Natural killer cell treated with Interleukin-12 subunit alpha and Interleukin-12 subunit beta and Interleukin-15 and Interleukin-18, amount 100 ng/mL, for 72 hours (primary cell): Measurements from ENCODE around the gene CHST11. TPM values are rescaled to one million over a fixed set of nuclear protein-coding genes. Genes with fewer than 3 reads are reported as not detected.

Experiments
- ATAC-seq, 2 donors: fragments of 150-1000 bp; cut with Tn5 transposase in 1 of 2; sonication (Bioruptor Pico), chemical (Tn5 transposase) in 1 of 2; 2 replicates each; pipeline ENCODE4 v1.10.0; 2021
- DNase-seq: peaks from one replicate; pipeline ENCODE4 v3.0.0; 2022; ENCODE audit warnings: low spot score
- H3K27ac Mint-ChIP-seq, 2 donors: 1 replicate in 1 of 2; 2 replicates in 1 of 2; pipeline ENCODE4 v1.8.0; 2022; ENCODE audit warnings: mixed read lengths in 2 of 2, mild to moderate bottlenecking in 1 of 2, moderate library complexity in 1 of 2
- H3K27me3 Mint-ChIP-seq, 2 donors: 1 replicate in 1 of 2; 2 replicates in 1 of 2; pipeline ENCODE4 v1.8.0; 2022; ENCODE audit warnings: mixed read lengths in 2 of 2
- H3K36me3 Mint-ChIP-seq: one replicate; pipeline ENCODE4 v1.8.0; 2022; ENCODE audit warnings: mixed read lengths
- H3K4me1 Mint-ChIP-seq, 2 donors: 1 replicate in 1 of 2; 2 replicates in 1 of 2; pipeline ENCODE4 v1.8.0; 2022; ENCODE audit warnings: low read depth in 2 of 2, mixed read lengths in 2 of 2, mild to moderate bottlenecking in 1 of 2
- H3K4me3 Mint-ChIP-seq: one replicate; pipeline ENCODE4 v1.8.0; 2022; ENCODE audit warnings: mixed read lengths
- H3K9me3 Mint-ChIP-seq: 2 replicates; pipeline ENCODE4 v1.8.0; 2022; ENCODE audit warnings: mixed read lengths
- total RNA-seq, 2 donors: library from RNA; stranded (reverse); gene quantifications; one replicate each; pipeline ENCODE4 v1.2.3, GENCODE V29; 2022

CHST11 gene
- total RNA-seq, 2 donors from 2014 or later = 195 to 374 TPM

DNA sequence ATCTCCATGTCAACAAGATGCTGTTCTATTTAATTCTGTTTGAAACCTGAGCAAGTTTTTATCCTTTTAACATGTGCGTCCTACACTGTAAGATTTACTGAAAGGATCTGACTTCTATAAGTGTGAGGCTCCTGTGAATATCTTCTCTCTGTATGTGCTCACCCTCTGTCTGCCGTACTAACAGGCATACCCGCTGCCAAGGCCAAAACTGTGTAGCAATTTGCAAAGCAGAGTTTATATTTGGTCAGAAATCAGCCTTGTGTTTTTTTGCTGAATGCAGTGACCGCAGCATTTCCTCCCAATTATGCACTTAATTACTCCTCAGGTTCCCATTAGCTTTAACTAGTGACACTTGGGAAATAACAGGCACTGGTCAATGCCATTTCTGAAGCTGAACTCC, 12.3 kb downstream of the CHST11 start:
- Mint-ChIP-seq H3K36me3 (peaks cover 28% of the 10 kb centered on the region), H3K27ac (peak overlapping the region; percentile 86 to 90), H3K4me3 (peak overlapping the region; percentile 62), H3K27me3 (no peaks in the 10 kb centered on the region), H3K9me3 (peaks cover 10% of the 10 kb centered on the region), H3K4me1 (peaks cover 83 to 92% of the 10 kb centered on the region in 2 donors)
- no peak for DNase-seq
- no peak for ATAC-seq

DNA sequence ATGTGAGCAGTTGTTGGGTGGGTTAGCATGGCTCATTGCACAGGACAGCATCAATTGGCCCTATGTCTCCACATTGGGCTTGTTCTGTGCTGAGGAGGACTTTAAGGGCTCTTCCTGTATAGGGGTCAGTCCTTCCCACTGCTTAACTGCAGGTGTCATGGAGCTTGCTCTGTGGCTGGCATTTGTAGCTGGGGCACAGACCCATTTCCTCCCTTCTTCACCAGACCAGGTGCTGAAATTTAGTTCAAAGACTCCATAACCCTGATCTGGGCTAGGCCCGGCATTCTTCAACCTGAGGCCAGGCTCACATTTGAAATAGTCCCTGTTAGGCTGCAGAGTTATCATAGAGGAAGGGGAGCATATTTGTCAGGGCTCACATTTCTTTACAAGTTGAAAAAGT, 12.8 kb downstream of the CHST11 start:
- DNase-seq (no peak), ATAC-seq (no peak)
- Mint-ChIP-seq H3K9me3 (peaks cover 10% of the 10 kb centered on the region), H3K27ac (peak overlapping the region; percentile 86 to 90), H3K4me1 (peaks cover 80 to 92% of the 10 kb centered on the region in 2 donors), H3K36me3 (peaks cover 28% of the 10 kb centered on the region), H3K4me3 (peak overlapping the region; percentile 62), H3K27me3 (no peaks in the 10 kb centered on the region)

DNA sequence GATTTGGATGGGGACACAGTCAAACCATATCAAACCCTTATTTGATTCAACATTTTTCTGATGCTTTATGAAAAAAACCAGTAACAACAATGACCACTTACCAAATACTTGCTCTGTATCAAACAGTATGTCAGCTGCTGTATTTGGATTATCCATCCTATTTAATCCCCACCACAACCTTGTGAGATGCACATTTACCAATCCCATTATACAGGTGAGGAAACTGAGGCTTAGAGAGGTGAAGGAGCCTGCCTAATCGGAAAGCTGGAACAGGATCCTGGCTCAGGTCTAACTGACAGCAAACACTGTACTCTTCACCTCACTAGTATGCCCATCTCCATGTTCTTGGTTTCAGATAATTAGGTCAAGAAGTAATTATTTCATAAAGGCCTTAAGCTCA, 13.8 kb downstream of the CHST11 start:
- Mint-ChIP-seq H3K27ac (peak overlapping the region; percentile 86 to 90), H3K4me1 (peaks cover 77 to 91% of the 10 kb centered on the region in 2 donors), H3K27me3 (no peaks in the 10 kb centered on the region), H3K9me3 (peaks cover 10% of the 10 kb centered on the region), H3K4me3 (peak overlapping the region; percentile 62), H3K36me3 (peaks cover 28% of the 10 kb centered on the region)
- no peak for DNase-seq
- ATAC-seq = no peak

DNA sequence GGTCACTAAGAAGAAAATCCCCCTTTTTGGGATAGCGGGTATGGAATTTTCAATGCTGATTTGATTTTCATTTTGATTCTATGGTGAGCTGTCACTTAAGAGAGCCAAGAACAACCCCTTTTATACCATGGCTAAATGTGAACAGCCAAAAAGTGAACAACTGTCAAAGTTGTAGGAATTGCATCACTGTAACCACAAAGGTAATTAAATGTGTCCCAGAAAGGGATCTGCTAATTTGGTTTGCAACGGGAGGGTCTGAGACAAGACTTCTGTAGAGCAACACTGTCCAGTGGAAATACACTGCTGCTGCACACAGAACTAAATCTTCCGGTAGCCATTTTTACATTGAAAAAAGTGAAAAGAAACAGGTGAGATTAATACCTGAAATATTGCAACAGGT, 14.6 kb downstream of the CHST11 start:
- H3K4me1 Mint-ChIP-seq = peaks cover 73 to 88% of the 10 kb centered on the region in 2 donors
- H3K9me3 Mint-ChIP-seq = peaks cover 10% of the 10 kb centered on the region
- ATAC-seq (no peak), DNase-seq (no peak)
- H3K36me3 Mint-ChIP-seq = peaks cover 28% of the 10 kb centered on the region
- H3K4me3 Mint-ChIP-seq = peak overlapping the region; percentile 62
- H3K27me3 Mint-ChIP-seq = no peaks in the 10 kb centered on the region
- peak overlapping the region; percentile 27 to 86 for H3K27ac Mint-ChIP-seq

DNA sequence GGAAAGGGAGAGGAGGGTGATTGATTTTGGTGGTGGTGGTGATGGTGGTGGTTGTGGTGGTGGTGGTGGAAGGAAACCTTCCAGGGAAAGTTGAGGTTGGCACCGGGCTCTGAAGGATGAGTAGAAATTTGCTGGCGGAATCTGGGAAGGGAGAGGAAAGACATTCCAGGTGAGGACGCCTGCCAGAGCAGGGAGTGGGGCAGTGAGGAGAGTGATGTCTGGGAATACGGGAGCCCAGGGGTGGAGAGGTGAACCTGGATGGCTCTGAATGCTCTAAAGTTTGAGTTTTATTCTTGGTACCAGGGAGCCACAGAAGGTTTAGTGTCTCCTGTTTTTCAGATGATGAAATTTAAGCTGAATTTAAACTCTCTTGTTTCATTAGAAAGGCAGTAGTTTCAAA, 16.0 kb downstream of the CHST11 start:
- H3K4me1 Mint-ChIP-seq = peaks cover 72 to 88% of the 10 kb centered on the region in 2 donors
- H3K27me3 Mint-ChIP-seq = no peaks in the 10 kb centered on the region
- ATAC-seq = no peak
- no peak for DNase-seq
- peaks cover 26% of the 10 kb centered on the region for H3K36me3 Mint-ChIP-seq
- H3K27ac Mint-ChIP-seq = peak overlapping the region; percentile 88 to 92
- H3K9me3 Mint-ChIP-seq = peaks cover 9% of the 10 kb centered on the region
- H3K4me3 Mint-ChIP-seq = peak overlapping the region; percentile 91

DNA sequence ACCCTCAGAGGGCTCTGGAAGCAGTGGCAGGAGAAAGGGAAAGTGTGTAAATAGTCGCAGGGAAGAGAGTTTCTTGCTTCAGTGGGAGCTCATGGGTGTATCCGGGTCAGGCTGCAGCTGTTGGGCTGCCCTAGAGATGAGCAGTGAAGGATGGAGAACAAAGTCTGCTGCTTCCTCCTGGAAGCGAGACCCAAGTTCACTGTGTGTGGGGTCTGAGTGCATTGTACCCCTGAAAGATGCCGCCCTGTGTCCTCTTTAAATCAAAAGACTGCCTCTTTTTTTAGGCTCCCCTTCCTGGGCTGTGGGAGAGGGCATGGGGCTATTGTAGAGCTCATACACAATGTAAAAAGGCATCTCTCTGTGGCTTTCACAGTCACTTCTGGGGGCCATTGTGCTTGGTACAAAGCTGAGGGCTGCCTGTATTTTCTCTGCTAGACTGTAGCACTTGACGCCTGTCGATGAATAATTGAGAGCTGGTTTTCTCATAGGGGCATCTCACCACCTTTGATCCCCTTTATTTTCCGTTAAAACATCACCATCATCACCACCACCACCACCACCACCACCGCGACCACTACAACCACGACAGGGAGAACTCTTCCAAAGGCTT, 16.7 kb downstream of the CHST11 start:
- H3K4me1 Mint-ChIP-seq = peaks cover 74 to 88% of the 10 kb centered on the region in 2 donors
- peak overlapping the region; percentile 91 for H3K4me3 Mint-ChIP-seq
- H3K27me3 Mint-ChIP-seq = no peaks in the 10 kb centered on the region
- DNase-seq = no peak
- peaks cover 22% of the 10 kb centered on the region for H3K36me3 Mint-ChIP-seq
- H3K27ac Mint-ChIP-seq = peak overlapping the region; percentile 88 to 92
- peaks cover 8% of the 10 kb centered on the region for H3K9me3 Mint-ChIP-seq
- peak; percentile 64 to 65 for ATAC-seq

DNA sequence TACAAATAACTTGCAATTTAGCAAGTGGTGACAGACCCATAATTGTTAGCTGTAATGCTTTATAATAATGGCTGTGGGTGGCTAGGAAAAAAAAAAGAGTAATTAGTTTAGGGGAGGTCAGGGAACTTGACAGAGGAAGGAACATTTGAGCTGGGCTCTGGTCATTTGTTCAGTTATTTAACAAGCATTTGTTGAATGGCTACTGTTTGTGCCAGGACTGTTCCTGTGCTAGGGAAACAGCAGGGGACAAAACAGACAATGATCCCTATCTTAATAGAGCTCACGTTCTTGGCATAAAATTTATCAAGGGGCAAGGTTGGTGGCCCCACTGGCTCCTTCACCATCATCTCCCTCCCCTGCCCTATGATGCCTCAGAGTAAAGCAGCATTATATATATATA, 18.5 kb downstream of the CHST11 start:
- Mint-ChIP-seq H3K9me3 (peaks cover 8% of the 10 kb centered on the region), H3K36me3 (peaks cover 12% of the 10 kb centered on the region), H3K27ac (peak overlapping the region; percentile 34 to 56), H3K4me1 (peaks cover 75 to 88% of the 10 kb centered on the region in 2 donors), H3K27me3 (no peaks in the 10 kb centered on the region), H3K4me3 (no peak overlapping the region)
- DNase-seq = no peak
- no peak for ATAC-seq

DNA sequence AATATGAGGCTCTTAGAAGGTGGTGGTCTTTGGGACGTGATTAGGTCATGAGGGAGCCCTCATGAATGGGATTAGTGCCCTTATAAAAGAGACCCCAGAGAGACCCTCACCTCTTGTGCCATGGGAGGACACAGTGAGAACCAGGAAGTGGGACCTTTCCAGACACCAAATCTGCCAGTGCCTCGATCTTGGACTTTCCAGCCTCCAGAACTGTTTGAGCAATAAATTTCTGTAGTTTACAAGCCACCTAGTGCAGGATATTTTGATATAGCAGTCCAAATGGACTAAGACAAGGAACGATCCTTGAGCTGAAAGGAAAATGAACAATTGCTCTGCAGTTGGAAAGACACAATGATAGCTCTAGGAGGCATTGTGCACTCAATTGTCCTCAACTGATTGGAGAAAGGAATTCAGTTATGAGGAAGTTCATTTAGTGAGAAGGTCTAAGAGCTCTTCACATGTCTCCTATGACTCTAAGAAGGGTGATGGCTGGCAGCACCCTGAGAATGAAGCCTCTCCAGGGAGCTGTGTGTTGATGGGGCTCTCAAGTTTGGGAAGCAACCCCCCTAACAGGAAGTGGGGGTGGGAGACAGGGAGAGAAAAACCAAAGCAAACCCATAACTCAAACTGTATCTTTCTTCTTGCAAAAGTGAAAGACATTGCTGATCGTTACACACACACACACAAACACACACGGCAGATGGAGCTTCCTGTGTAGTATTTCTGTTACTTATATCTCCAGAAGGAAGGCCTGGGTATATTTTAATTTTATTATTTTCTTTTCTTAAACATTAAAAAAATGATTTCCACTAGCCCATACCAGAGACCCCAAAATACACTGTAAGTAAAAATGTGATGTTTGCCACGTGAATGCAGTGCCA, 21.0 kb downstream of the CHST11 start:
- H3K27me3 Mint-ChIP-seq = no peaks in the 10 kb centered on the region
- H3K4me3 Mint-ChIP-seq = peak overlapping the region; percentile 91
- ATAC-seq (peak; percentile 40 to 41), DNase-seq (no peak)
- peak overlapping the region; percentile 96 to 100 for H3K27ac Mint-ChIP-seq
- H3K9me3 Mint-ChIP-seq = peaks cover 4% of the 10 kb centered on the region
- peaks cover 9% of the 10 kb centered on the region for H3K36me3 Mint-ChIP-seq
- peaks cover 80 to 91% of the 10 kb centered on the region in 2 donors for H3K4me1 Mint-ChIP-seq

DNA sequence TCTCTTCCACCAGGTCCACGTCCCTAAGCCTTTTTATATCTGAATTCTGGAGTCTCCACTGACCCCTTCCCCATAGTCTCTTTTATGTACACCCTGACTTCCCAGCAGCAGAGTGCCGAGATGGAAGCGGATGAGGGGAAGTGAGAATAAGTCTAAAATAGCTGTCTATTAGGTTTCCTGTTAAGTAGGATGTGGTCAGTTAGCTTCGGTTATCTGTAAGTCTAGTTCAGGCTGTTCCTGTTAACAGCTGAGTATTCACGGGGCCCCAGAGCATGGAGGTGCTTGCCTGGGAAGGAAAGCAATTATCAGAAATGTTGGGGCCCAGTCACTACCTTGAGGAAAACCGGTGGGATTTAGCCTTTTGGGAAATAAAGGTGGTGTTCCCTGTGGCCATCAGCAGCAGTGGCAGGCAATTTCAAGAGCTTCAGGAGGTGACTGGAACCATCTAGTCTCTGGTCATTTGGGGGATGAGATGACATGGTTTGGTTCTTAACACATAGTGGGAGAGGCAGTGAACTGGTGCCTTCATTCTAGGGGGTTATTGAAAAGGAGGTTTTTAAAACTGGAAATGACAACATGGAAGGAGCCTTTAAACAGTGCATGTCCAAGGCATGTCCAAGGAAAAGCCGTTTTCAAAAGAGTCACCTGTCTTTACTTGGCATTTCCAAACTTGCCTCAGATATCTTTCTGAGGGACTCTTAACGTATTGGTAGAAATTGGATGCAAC, 21.8 kb downstream of the CHST11 start:
- DNase-seq (no peak), ATAC-seq (peak; percentile 86)
- H3K36me3 Mint-ChIP-seq = peaks cover 14% of the 10 kb centered on the region
- H3K27me3 Mint-ChIP-seq = no peaks in the 10 kb centered on the region
- H3K27ac Mint-ChIP-seq = peak overlapping the region; percentile 96 to 100
- H3K4me1 Mint-ChIP-seq = peaks cover 80 to 91% of the 10 kb centered on the region in 2 donors
- H3K4me3 Mint-ChIP-seq = peak overlapping the region; percentile 91
- H3K9me3 Mint-ChIP-seq = peaks cover 4% of the 10 kb centered on the region

DNA sequence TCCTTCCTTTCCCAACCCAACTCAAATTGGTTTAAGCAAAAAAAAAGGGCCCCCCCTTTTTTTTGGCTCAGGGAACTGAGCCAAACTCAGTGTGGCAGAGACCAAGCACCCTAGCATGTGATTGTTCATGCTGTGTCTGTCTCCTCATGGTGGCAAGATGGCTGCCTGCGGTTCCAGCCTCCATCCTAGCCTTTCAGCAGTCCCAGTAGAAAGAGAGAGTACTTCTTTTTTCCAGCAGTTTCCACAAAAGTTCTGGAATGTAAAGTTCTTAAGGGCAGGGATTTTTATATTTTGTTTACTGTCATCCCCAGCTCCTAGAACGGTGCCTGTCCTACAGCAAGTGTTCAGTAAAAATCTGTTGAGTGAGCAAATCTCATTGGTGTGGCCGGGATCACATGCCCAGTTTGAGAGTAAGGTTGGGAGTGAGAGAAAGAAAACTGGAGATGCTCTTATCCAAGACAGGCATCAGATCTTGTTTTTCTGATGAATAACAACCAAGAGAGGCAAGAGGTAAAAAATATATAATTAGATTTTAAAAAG, 22.4 kb downstream of the CHST11 start:
- Mint-ChIP-seq H3K4me1 (peaks cover 80 to 91% of the 10 kb centered on the region in 2 donors), H3K36me3 (peaks cover 14% of the 10 kb centered on the region), H3K27me3 (no peaks in the 10 kb centered on the region), H3K9me3 (peaks cover 4% of the 10 kb centered on the region), H3K27ac (peak overlapping the region; percentile 96 to 100), H3K4me3 (peak overlapping the region; percentile 91)
- ATAC-seq (no peak), DNase-seq (no peak)

DNA sequence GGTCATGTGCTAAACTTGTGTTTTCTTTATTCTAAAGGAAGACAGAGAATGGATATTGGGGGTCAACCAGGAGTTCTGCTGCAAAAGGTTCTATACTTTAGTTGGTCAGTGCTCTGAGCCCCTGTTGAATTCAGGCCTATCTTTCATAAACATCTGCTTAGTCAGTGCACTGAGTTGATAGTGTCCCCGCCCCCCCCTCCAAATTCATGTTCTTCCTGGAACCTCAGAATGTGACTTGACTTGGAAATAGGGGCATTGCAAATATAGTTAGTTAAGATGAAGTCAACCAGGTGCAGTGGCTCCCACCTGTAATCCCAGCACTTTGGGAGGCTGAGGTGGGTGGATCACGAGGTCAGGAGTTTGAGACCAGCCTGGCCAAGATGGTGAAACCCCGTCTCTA, 23.3 kb downstream of the CHST11 start:
- Mint-ChIP-seq H3K4me1 (peaks cover 84 to 91% of the 10 kb centered on the region in 2 donors), H3K27me3 (no peaks in the 10 kb centered on the region), H3K36me3 (peaks cover 21% of the 10 kb centered on the region), H3K27ac (peak overlapping the region; percentile 96 to 100), H3K9me3 (peaks cover 4% of the 10 kb centered on the region), H3K4me3 (no peak overlapping the region)
- ATAC-seq (no peak), DNase-seq (no peak)

DNA sequence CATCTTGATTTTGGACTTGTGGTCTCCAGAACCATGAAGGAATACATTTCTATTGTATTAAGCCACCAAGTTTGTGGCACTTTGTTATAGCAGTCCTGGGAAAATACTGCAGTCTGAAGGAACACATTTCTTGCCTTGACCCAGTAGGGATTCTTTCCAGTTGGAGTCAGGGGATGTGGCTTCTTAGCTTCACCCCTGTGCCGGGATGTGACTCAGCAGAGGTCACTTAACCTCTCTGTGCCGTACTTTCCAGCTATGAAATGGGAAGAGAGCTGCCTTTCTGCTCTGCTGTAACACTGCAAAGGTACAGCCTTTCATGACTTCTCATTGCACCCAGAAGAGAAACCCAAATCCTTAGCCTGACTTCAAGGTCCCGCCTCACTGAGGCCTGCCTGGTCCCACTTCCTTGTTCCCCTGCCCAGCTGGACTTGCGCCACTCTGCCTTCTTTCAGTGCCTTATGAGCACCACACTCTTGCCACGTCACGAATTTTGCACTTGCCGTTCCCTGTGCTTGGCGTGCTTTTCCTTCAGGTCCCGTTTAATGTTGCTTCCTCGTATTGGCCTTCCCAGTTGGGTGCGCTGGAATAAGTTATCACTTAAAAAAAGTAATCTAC, 24.2 kb downstream of the CHST11 start:
- Mint-ChIP-seq H3K27ac (peak overlapping the region; percentile 96 to 100), H3K27me3 (no peaks in the 10 kb centered on the region), H3K4me1 (peaks cover 89 to 95% of the 10 kb centered on the region in 2 donors), H3K9me3 (peaks cover 4% of the 10 kb centered on the region), H3K36me3 (peaks cover 21% of the 10 kb centered on the region), H3K4me3 (no peak overlapping the region)
- ATAC-seq = no peak
- DNase-seq = no peak

DNA sequence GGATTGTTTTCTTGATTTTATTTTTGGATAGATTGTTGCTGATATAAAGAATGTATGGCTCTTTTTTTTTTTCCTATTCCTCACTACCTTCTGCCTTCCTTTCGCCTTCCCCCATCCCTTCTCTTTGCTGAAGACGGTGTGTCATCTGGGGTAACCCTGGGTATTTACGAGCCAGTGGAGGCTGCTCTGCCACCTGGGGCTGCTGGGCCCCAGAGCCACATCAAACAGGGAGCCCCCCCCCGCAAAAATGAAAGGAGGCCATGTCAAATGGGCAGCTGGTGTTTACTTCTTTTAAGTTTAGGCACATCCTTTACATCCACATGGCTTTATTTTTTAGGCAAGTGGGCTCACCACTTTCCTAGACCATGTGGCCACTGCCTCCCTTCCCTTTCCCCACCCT, 25.4 kb downstream of the CHST11 start:
- Mint-ChIP-seq H3K27ac (peak overlapping the region; percentile 96 to 100), H3K4me3 (peak overlapping the region; percentile 23)
- ATAC-seq = no peak

More for the DNA sequence above, 25.4 kb downstream of the CHST11 start:
- Mint-ChIP-seq H3K36me3 (peaks cover 21% of the 10 kb centered on the region), H3K4me1 (peaks cover 95 to 99% of the 10 kb centered on the region in 2 donors), H3K9me3 (peaks cover 4% of the 10 kb centered on the region), H3K27me3 (no peaks in the 10 kb centered on the region)
- no peak for DNase-seq
